GM18519 (cell line): ENCODE measurements around the gene SCGB1D4.

ENCODE experiments used
- ATAC-seq: cut with Tn5 transposase; IDR thresholded peaks from one replicate; pipeline ENCODE4 v1.9.1; 2021; ENCODE audit warnings: mild to moderate bottlenecking, moderate library complexity; ENCODE audit not compliant: unreplicated experiment, low FRiP score

SCGB1D4 gene

DNA sequence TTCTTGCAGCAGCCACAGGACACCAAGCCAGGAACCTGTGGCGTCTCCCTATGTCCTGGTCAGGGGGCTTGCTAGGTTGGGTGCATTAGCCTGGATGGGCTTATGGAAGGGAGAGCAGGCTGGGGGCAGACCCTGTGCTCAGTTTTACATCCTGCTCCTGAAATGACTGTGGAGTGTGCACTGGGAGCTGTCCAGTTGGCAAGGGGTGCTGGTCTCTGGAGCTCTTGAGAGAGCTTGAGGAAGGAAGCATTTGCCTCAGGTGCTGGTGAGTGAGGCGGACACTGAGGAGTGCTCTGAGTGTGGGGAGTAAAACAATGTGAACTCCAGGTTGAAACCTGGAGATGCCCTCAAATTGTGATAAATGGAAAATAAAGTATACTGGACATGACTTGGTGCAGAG lies 3.4 kb downstream of the SCGB1D4 start:
- ATAC-seq = no peak

- ATAC-seq = no peak
Observed at GRCh38 chr11:62280452-62280851, 18.4 kb downstream of the SCGB1D4 start.

- ATAC-seq = no peak
Observed at GRCh38 chr11:62273789-62274275, 25.0 kb downstream of the SCGB1D4 start.

GRCh38 chr11:62273284-62273683 lies 25.6 kb downstream of the SCGB1D4 start:
- no peak for ATAC-seq

DNA sequence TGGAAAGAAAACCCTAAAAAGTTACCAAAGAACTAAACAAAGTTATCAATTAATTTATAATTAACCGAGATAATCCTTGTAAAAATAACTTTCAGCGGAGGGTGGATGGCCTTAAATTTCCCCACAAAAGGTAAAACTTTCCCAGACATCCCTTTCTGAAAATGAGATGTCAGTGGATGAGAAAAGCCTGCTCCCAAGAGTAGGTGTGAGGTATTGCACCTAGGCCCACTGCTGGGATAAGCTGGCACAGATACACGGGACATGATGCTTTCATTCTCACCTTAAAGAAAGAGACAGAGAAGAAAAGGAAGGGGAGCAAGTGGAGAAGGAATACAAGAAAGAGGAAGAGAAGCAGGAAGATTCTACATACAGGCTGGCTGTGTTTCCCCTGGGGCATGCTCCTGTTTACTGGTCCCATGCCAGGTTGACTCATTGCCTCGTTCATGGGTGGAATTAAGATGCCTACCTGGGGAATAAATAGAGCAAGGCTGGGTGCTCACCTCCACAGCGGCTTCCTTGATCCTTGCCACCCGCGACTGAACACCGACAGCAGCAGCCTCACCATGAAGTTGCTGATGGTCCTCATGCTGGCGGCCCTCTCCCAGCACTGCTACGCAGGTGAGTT lies 29.1 kb downstream of the SCGB1D4 start, which contains the start of gene SCGB2A2:
TSS of gene SCGB2A2 (plus strand) at position 505 of the 625 bp plus-strand sequence. CDS start at position 564, 59 bp downstream.
- no peak for ATAC-seq

- ATAC-seq = no peak
Observed at GRCh38 chr11:62267576-62267975, 31.3 kb downstream of the SCGB1D4 start.

DNA sequence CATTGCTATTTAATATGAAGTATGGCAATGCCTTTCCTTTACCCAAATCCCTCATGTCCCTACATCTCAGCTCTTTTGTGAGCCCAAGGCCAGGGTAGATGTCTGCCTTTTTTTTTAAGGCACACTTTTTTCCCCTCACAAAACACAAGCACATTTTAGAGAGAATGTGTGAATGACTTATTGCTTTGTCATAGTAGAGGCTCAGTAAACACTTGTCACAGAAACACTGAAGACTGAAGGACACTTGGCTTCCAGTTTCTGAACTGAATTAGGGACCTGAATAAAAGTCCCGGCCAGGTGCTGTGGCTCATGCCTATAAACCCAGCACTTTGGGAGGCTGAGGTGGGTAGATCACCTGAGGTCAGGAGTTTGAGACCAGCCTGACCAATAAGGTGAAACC lies 31.8 kb downstream of the SCGB1D4 start:
- ATAC-seq = no peak

- no peak for ATAC-seq
Observed at GRCh38 chr11:62266558-62266957, 32.3 kb downstream of the SCGB1D4 start.

DNA sequence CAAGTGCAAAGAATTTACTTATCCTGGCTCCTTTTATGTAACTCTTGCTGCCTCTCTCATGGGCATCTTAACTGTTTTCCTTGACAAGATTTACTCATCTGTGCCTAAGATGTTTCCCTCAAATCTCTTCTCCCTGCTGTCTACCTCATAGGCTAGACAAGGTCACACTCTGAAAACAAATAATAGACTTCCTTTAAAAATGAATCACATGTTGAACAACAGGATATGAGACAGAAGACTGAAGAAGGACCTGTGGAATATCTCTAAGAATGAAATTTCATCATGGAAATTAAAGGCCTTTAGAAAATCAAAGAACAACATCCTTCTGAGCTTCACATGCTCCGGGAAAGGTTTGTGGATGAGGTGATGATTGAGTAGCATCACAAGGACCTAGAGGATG lies 34.9 kb downstream of the SCGB1D4 start:
- ATAC-seq = no peak

DNA sequence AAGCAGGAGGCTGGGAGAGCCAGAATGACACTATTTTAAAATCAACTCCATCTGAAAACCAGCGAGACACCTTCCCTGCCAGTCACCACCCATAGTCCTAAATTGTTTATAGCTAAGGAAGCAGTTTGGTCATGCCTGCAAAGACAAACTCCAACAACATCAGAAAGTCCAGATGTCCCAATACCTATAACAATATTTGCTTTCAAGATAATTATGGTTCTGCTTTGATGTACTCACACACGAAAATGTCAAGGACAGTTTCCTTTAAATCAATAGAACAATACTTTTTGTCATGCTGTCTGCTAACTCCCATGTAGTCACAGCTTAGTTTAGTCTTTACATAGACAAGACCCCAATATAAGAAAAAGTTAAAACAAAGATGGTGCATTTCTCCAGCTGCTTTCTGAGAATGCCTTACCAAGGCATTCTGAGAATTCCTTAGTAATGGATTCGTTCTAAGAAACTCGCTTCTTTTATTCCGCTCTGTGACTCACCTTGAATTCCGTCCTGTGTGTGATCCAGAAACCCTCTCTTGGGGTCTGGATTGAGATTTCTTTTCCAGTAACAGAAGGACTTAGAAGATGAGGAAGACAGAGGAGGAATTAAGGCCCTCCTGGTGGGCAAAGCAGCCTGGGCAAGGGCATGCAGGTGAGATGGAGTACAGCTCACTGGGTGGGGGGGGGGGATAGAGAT lies 38.5 kb downstream of the SCGB1D4 start:
- ATAC-seq = no peak

- no peak for ATAC-seq
Observed at GRCh38 chr11:62256281-62256680, 42.6 kb downstream of the SCGB1D4 start.

GRCh38 chr11:62253999-62254542 lies 44.8 kb downstream of the SCGB1D4 start:
- ATAC-seq = no peak

- ATAC-seq = no peak
Observed at GRCh38 chr11:62251698-62252097, 47.2 kb downstream of the SCGB1D4 start.
